ENCODE data around the gene PGF.
"Not testable (repeated sequence)": the region's sequence is repeated elsewhere in the genome, so short reads cannot be mapped to it uniquely, and the experiment has no call there.

PGF gene

DNA sequence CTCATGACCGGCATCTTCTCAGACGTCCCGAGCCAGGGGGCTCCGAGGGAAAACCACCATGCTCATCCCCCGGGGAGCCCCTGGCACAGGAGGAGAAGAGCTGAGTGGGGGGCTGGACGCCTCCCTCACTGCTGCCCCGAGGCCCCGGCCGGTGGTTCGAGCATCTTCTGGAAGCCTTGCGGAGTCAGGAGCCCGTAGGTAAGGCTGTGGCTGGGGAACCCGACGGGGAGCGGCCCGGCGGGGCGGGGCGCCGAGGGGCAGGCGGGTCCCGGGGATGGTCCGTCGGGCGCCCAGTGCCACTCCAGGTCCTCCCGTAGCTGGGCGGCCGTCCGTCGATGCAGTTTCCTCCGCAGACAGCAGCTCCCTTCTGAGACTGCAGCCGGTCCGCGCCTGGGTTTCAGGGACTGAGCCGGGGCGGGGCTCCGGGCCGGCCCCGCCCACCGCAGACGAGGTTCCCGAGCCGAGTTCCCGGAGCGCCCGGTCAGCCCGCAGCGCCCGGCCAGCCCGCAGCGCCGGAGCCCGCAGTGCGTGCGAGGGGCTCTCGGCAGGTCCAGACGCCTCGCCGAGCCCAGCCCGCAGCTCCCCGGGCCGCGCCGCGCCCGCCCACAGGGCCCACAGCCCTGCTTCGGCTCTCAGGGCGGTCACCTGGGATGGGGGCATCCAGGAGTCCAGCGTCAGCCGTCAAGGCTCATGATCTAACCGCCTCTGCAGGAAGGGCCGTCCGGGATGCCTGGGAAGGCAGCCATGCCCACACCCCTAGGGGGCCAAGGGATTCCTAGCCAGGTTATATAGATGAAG is at the start of gene PGF:
Gene PGF, minus strand, starts transcription at position 369 of the 798 bp plus-strand sequence. Its CDS starts 355 bp downstream, at position 14.
- no peak for DNase-seq

DNA sequence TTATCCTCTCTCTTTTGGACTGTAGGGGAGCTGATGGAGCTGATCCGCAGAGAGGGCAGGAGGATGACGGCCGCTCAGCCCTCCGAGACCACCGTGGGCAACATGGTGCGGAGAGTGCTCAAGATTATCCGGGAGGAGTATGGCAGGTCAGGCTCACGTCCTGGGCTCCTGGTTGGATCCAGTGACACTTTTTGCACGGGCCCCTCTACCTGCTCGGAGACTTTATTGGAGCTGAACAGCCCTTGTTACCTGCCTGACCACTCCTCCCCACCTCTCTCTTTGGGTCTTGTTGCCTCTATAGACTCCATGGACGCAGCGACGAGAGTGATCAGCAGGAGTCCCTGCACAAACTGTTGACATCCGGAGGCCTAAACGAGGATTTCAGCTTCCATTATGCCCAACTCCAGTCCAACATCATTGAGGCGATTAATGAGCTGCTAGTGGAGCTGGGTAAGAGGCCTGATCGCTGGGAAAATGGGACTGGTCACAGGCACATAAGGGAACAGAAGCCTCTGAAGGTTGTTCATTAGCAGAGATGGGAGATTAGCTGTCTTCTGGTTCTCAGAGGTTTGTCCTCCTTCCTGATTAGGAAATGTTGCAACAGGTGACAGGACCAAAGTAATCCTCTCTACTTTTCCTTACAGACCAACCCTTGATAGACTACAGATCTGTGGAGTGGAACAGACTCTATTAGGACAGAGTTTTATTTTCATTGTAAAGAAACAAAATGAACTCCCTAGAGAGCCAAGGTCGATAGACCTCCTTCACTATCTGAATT is 48.0 kb upstream of the PGF start:
- no peak for DNase-seq

- DNase-seq: peak; percentile 99
Observed at GRCh38 chr14:75002392-75003249, 47.2 kb upstream of the PGF start, which contains the start of gene EIF2B2. EIF2B2 (plus strand) TSS chr14:75002921; CDS start chr14:75002991, 70 bp downstream.

GRCh38 chr14:75001899-75002298 is 46.5 kb upstream of the PGF start:
- no peak for DNase-seq

DNA sequence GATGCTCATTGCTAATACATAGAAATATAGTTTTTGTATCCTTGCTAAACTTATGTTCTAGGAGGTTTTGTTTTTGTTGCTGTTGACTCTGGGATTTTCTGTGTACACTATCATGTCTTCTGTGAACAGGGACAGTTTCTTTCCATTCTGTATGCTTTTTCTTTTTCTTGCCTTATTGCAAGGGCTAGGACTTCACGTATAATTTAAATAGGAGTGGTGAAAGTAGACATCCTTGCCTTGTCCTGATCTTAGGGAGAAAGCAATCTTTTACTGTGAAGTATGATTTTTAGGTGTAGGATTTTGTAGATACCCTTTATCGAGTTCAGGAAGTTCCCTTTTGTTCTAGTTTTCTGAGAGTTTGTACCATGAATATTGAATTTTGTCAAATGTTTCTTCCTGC is 45.9 kb upstream of the PGF start:
- DNase-seq: no peak

GRCh38 chr14:74995781-74996180 is 40.4 kb upstream of the PGF start:
- DNase-seq: not testable (repeated sequence)

DNA sequence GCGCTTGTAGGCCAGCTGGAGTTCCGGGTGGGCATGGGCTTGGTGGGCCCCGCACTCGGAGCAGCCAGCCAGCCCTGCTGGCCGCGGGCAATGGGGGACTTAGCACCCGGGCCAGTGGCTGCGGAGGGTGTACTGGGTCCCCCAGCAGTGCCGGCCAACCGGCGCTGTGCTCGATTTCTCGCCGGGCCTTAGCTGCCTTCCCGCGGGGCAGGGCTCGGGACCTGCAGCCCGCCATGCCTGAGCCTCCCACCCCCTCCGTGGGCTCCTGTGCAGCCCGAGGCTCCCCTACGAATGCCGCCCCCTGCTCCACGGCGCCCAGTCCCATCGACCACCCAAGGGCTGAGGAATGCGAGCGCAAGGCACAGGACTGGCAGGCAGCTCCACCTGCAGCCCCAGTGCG is 38.8 kb upstream of the PGF start:
- DNase-seq: not testable (repeated sequence)

DNA sequence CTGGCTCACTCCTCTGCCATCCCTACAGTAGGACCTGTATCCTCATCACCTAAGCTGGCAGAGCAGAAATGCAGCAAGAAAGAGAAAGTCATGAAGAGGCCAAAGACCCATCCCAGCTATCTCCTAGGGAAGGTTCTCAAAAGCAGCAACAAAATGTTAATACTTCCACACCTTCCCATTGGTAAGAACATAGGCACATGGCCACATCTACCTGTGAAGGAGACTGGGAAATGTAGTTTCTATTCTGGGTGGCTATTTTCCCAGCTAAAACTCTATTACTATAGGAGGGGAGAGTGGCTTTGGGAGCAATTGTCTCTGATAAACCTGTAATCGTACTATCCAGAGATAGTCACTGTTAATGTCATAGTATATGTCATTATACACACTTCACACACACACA is 33.6 kb upstream of the PGF start:
- no peak for DNase-seq

DNA sequence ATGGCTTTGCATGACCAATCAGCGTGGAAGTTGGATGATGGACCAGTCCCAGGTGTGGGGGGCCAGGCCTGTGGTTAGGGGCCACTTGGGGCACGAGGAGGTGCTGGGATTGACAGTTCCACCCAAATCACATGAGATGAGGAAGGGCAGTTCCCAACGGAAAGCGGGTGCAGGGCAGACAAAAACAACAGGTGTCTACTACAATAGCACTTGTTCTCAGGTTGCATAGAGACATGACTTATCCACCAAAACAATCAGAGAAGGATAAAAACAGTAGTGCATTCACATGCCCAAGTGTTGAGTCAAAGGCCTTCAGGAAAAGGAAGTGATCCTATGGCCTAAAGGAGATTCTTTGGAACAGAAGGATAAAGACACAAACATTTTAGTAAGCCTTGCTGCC is 32.7 kb upstream of the PGF start:
- no peak for DNase-seq

DNA sequence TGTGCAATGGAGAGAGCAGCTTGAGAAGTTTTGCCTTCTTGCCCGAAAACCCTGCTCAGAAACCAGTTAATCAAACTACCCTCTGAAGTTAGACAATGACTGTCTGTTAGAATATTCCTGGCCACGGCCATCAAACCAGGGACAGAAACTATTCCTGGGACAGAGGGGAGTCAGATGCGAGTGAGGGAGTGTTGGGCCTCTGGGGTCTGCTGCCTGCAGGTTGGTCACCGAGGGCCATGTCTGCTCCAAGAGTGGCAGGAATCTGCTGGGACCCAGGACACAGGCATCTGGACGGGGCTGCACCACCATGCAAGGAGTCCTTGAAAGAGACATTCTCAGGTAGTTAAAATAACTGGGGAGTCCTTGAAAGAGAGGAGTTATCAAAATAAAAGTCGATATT is 30.4 kb upstream of the PGF start:
- no peak for DNase-seq

DNA sequence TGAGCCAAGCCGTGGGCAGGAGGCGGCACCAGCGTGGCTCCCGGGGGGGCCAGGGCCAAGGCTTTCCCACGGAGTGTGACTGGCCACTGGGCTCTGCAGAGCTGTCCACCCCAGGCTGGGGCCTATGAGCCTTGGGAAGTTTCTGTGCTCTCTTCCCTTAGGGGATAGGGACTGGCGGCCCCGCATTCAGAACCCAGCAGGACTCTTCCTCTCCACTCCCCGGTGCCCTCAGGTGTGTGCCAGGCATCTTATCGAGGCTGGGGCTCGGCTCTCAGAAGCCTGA is 29.6 kb upstream of the PGF start:
- DNase-seq: no peak

DNA sequence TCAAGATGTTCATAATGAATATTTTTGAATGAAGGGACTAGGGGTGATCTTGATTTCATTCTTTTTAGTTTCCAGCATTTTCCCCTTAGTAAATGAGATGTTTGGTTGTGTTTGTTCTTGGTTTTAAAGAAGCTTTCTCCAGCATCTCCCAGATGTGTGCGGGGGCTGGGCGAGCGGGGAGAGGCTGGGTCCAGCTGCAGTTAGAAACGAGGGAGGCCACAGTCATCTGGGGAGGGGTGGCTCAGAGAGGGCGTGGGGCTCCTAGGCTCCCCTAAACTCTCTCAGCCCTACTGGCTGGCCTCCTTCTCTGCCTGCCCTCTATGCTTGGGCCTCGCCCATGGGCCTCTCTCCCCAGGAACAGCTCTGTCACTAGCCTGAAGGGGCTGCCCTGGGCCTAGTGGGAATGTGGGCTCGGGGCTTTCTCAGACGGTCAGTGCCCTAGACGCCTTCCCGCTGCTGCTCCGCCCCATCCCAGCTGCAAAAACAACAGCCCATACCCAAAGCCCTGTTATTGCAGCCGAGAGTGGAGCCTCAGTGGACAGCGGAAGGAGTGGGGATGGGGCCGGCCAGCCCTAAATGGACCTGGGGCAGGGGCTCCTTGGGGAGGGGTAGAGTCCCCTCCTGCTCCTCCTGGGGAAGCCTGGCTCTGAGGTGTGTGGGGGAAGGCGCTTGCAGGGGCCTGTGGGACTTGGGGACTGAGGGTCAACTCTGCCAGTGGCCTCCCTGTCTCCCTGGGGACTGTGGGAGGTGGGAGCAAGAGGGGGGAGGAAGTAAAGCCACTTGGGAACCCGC is 29.0 kb upstream of the PGF start:
- peak; percentile 64 for DNase-seq

GRCh38 chr14:74983343-74983742 is 27.9 kb upstream of the PGF start:
- no peak for DNase-seq

- DNase-seq: no peak
Observed at GRCh38 chr14:74982661-74983060, 27.3 kb upstream of the PGF start.

DNA sequence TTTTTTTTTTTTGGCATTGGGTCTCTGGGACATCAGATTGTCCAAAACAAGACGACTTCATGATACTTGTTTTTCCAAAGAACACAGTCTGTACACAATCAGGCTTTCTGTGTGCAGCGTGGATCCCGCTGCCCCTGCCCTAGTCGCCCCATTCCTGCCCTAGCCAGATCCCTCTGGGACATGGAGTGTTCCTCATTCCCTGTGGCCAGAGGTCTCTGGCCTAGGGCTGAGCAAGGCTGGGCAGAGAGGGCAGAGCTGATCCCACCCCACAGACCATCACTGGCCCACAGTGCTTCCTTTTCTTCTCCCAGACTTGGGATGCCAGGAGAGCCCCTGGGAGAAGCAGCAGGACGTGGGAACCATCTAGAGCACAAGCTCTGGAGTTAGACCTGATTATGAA is 26.4 kb upstream of the PGF start:
- DNase-seq: no peak

- DNase-seq: no peak
Observed at GRCh38 chr14:74981462-74981782, 26.0 kb upstream of the PGF start.

DNA sequence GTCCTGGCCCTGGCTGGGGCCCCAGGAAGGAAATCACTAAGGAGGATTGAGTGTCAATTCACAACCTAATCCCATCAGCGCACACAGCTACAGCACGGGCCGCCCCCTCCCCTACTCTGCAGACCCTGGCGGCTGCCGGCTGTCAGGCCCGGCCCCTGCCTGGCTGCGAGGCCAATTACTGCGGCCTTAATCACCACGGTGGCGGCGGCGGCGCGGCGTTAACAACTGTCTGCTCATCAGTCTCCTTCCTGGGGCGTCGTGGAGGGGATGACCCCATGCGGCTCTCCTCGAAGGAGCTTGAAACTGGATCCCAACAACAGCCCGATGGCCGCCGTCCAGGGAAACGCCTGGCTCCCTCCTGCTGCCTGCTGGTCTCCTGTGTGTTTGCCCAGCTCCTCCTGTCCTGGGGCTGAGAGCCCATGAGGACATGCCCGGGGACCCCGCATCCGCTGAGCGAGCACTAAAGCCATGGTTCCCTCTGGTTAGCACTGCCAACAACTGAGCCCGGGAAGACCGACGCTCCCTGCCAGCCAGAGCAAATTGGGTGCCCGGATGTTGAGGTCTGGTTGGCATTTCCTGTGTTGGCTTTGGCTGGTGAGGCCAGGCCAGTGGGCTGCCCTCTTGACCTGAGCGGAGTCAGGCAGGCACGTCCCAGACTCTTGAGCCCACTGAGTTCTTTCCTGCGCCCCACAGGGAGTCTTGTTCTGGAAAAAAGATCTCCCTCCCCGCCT is 25.5 kb upstream of the PGF start:
- peak; percentile 76 for DNase-seq

DNA sequence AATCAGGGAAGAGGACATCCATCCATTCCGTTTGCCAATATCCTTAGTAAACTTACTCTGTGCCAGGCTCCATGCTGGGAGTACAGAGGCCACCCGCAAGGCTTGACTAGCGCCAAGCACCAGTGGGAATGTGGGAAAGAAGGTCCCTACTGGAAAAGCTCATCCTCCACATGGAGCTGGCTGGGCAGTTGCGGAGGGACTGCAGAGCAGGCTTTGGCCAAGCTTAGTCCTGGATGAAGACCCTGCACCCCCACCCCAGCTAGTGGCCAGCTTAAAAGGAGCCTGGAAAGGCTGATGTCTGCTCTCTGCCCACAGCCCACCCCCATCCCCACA is 25.0 kb upstream of the PGF start:
- DNase-seq: no peak

DNA sequence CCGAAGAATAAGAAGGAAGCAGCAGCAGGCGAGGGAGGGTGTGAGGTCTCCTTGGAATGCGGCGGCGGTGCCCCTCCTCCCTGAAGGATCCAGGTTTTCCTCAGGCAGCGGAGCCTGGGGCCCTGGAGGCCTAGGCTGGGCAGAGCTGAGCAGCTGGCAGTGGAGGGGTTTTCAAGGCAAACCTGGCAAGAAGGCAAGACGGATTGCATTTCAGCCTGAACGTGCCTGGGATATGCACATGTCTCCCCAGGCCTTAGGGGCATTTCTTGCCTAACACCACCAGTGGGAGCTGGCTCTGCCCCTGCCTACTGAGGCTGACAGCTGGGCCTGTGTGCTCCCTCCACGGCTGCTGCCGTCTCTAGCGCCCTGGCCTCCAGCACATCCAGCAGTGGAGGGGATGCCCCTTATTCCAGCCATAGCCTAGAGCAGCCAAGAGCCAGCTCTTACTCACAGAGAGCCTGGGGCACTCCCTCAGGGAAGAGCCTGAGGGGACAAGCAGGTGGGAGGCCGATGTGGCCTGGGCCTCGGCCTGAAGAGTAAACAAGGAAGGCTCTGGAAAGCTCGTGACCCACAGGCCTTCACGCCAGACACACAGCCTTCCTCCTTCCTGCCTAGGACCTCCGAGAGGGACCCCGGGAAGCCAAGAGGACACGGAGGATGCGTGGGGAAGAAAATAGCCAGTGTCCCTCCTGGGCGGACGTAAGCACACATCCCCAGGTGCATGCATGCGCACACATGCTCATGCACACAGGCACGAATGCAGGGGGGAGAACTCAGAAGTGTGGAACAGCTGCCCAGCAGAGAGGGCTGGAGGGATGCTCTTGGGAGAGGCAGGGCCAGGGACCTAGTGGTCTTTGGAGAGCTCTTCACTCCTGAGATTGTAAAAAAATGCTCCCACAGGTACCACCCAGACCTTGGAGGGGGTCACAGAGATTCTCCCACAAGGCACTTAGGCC is 24.3 kb upstream of the PGF start:
- DNase-seq: peak; percentile 78

- DNase-seq: no peak
Observed at GRCh38 chr14:74979029-74979428, 23.6 kb upstream of the PGF start.

DNA sequence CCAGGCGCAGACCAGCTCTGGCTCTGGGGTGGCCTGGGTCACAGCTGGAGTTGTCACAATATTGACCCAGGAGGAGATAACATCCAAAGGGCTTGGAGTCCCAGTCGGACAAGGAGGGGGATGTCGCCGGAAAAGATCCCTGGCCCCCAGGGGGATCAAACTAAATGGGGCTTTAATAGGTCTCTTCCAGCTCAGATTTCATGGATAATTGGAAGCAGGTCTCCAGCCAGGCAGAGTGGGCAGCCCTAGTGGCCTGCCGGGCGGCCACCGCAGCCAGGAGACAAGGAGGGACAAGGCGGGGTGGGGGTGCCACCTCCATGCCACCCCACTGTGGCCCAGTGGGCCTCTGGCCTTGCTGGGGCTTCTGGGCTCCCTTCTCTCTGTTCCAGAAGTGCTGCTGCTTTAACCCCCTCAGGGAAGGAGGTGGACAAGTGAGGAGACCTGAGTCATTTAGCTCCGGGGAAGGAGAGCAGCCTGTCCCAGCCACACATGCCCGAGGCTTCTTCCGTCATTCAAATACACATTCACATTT is 23.1 kb upstream of the PGF start:
- DNase-seq: no peak

All from left hindlimb (tissue), 1 donor.